Duodenal mucosa (tissue), 2 donors: ENCODE data around the gene DDX24.

Source experiments
- H3K27ac ChIP-seq: one replicate; pipeline ENCODE4 v1.7.0; 2013; ENCODE audit warnings: low read depth, low read length
- H3K27me3 ChIP-seq, 2 donors: one replicate each; pipeline ENCODE4 v1.7.0; 2013; ENCODE audit warnings: low read length in 2 of 2, control low read depth in 1 of 2; ENCODE audit not compliant: insufficient read depth in 2 of 2, control insufficient read depth in 1 of 2
- H3K36me3 ChIP-seq, 2 donors: one replicate each; pipeline ENCODE4 v1.7.0; 2013; ENCODE audit warnings: low read length in 2 of 2, control low read depth in 1 of 2; ENCODE audit not compliant: insufficient read depth in 2 of 2, control insufficient read depth in 1 of 2
- H3K4me1 ChIP-seq, 2 donors: one replicate each; pipeline ENCODE4 v1.7.0; 2013; ENCODE audit warnings: low read length in 2 of 2, control low read depth in 1 of 2; ENCODE audit not compliant: insufficient read depth in 2 of 2, control insufficient read depth in 1 of 2
- H3K4me3 ChIP-seq, 2 donors: one replicate each; pipeline ENCODE4 v1.7.0; 2013; ENCODE audit warnings: low read length in 2 of 2, low read depth in 1 of 2
- H3K9ac ChIP-seq, 2 donors: one replicate each; pipeline ENCODE4 v1.7.0; 2013; ENCODE audit warnings: low read length in 2 of 2, low read depth in 1 of 2
- H3K9me3 ChIP-seq, 2 donors: one replicate each; pipeline ENCODE4 v1.7.0; 2013; ENCODE audit warnings: low read length in 2 of 2, control low read depth in 1 of 2; ENCODE audit not compliant: control insufficient read depth in 1 of 2

DDX24 gene, protein sequence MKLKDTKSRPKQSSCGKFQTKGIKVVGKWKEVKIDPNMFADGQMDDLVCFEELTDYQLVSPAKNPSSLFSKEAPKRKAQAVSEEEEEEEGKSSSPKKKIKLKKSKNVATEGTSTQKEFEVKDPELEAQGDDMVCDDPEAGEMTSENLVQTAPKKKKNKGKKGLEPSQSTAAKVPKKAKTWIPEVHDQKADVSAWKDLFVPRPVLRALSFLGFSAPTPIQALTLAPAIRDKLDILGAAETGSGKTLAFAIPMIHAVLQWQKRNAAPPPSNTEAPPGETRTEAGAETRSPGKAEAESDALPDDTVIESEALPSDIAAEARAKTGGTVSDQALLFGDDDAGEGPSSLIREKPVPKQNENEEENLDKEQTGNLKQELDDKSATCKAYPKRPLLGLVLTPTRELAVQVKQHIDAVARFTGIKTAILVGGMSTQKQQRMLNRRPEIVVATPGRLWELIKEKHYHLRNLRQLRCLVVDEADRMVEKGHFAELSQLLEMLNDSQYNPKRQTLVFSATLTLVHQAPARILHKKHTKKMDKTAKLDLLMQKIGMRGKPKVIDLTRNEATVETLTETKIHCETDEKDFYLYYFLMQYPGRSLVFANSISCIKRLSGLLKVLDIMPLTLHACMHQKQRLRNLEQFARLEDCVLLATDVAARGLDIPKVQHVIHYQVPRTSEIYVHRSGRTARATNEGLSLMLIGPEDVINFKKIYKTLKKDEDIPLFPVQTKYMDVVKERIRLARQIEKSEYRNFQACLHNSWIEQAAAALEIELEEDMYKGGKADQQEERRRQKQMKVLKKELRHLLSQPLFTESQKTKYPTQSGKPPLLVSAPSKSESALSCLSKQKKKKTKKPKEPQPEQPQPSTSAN

DNA sequence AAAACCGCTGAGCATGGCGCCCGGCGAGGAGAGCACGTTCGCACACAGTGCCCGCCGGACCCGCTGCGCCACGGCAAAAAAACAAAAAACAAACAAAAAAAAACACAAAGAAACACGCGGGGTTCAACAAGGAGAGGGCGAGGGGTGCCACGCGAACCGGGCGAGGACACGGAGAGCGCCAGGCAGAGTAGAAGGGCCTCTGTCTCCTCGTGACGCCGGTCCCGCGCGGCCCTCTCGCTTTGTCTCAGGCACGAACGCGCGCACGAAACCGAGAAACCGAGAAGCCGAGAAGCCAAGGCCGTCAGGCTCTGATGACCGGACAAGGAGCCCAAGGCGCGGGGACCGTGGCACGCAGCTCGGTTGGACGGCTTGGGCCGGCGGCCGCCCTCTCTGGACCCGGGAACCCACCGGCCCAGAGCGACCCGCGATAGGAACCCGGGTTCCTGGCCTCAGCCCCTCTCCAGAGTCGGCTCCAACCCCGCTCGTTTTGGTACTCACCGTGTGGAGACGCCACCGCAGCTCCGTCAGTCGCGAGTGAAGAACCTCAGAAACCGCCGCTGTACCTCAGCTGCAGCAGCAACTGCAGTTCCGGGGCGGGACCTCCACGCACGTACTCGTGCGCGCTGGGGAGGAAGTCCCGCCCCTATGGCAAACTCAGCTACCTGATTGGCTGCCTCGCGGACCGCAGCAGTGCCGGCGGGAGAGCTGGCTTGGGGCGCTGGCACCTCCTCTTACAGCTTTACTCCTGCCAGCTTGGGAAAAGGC, at the start of gene DDX24, which contains the start of gene IFI27L1:
Gene DDX24 (minus strand): TSS at position 582 of the 765 bp plus-strand sequence. CDS start 1,460 bp downstream, outside the sequence.
Gene IFI27L1 (plus strand): TSS at position 690 of the 765 bp plus-strand sequence. CDS start 15,628 bp downstream, outside the sequence.
- Histone ChIP-seq H3K27me3 (no peaks in the 10 kb centered on the region), H3K4me3 (peak within 1 kb of the TSS; percentile 69 to 90), H3K27ac (peak within 1 kb of the TSS; percentile 86), H3K9me3 (no peaks in the 10 kb centered on the region), H3K36me3 (peaks cover 0 to 16% of the 10 kb centered on the region in 2 donors), H3K4me1 (peaks cover 33 to 35% of the 10 kb centered on the region in 2 donors), H3K9ac (peak within 1 kb of the TSS; percentile 85 to 96)

DNA sequence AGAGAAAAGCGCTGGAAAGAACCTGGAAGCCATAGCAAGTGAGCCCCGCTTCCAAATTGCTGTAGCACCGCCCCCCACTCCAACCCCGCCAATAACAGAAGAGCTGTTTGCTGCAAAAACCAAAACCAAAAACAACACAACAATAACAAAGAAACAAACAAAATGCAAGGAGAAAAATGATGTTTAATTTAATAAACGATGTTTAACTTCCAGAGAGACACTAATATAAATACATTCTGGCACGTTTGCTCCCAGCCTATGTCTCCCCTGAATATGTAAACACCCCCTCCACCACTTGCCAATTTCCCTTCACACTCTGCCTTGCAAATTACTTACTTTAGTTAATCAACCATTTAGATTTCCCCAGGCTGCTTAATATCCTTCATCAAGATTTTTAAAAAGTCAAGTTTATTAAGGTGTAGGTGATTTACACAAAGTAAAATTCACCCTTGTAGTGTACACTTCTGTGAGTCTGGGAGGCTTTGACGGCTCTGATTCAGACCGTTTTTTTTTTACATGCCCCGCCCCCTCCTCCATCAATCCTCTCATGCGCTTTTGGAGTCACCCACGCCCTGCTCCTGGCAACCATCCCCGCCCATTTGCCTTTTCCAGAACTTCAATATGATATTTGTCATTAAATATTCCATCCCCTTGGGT, 48.9 kb upstream of the DDX24 start:
- peak overlapping the region; percentile 59 to 82 for H3K4me3 ChIP-seq
- peaks cover 15% of the 10 kb centered on the region in 2 donors for H3K4me1 ChIP-seq
- no peaks in the 10 kb centered on the region for H3K9me3 ChIP-seq
- H3K27ac ChIP-seq = no peak overlapping the region
- H3K27me3 ChIP-seq = no peaks in the 10 kb centered on the region
- H3K36me3 ChIP-seq = peaks cover 0 to 5% of the 10 kb centered on the region in 2 donors
- H3K9ac ChIP-seq = peak overlapping the region; percentile 40 to 45

DNA sequence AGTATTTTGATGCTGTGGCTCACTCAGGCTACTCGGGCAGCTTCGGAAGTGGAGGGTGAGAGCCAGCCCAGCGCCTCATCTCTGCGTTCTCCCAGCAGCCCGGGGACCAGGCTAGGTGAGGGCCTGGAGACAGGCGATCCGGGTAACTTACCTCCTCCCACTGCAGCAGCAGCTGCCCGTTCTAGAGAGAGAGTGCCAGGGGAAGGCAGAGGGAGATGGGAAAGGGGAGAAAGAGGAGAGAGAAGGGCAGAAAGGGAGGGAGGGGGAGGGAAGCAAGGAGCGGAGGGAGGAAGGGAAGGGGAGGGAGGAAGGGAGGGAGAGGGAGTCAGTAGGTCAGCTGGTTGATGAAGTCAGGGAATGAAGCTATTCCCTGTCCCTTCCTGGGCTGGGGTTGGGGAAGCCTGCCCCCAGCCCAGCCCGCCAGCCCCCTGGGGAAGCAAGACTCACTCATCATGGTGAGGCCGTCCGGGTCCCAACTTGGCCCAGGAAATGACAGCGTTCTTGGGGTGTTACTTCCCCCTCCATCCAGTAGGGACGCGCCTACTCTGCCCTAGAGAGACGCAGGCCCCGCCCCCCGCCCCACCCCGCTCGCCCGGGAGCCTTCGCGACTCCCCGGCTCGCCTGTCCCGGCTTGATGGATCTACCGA, 48.2 kb upstream of the DDX24 start, which contains the start of gene IFI27L2:
Gene IFI27L2 (minus strand): TSS at position 494 of the 647 bp plus-strand sequence. CDS start 40 bp downstream, at position 454.
- H3K9me3 ChIP-seq = no peaks in the 10 kb centered on the region
- peaks cover 0 to 5% of the 10 kb centered on the region in 2 donors for H3K36me3 ChIP-seq
- peak within 1 kb of the TSS; percentile 45 for H3K27ac ChIP-seq
- peak within 1 kb of the TSS; percentile 59 to 82 for H3K4me3 ChIP-seq
- peak within 1 kb of the TSS; percentile 40 to 45 for H3K9ac ChIP-seq
- peaks cover 15% of the 10 kb centered on the region in 2 donors for H3K4me1 ChIP-seq
- H3K27me3 ChIP-seq = no peaks in the 10 kb centered on the region

DNA sequence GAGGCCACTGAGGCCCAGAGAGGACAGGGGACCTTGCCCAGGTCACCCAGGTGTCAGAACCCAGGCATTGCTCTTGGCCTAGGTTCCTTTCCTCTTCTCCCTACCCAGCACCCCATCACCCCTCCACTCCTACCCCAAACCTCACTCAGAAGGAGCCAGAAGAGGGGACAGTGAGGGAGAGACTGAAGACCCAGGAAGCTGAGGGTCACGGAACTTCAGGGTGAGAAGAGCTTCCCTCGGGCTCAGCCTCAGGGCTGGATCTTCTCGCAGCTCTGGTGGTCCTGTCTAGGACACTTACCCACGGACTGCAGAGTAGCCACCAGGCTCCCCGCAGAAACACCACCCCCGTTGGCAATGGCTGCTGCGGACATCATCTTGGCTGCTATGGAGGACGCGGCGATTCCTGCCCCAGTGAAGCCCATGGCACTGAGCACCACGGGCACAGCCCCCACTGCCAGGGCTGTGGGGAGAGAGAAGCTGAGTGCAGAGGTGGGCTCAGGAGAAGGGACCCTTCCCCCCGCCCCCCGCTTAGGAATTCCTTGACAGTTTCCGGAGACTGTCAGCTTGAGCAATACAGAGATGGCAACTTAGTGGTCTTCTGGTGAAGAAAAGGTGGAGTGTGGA, 47.3 kb upstream of the DDX24 start:
- Histone ChIP-seq H3K4me1 (peaks cover 15% of the 10 kb centered on the region in 2 donors), H3K27me3 (no peaks in the 10 kb centered on the region), H3K4me3 (peak overlapping the region in 1 of 2 donors; percentile 59), H3K9ac (peak overlapping the region in 1 of 2 donors; percentile 45), H3K27ac (no peak overlapping the region), H3K9me3 (no peaks in the 10 kb centered on the region), H3K36me3 (peaks cover 0 to 5% of the 10 kb centered on the region in 2 donors)

DNA sequence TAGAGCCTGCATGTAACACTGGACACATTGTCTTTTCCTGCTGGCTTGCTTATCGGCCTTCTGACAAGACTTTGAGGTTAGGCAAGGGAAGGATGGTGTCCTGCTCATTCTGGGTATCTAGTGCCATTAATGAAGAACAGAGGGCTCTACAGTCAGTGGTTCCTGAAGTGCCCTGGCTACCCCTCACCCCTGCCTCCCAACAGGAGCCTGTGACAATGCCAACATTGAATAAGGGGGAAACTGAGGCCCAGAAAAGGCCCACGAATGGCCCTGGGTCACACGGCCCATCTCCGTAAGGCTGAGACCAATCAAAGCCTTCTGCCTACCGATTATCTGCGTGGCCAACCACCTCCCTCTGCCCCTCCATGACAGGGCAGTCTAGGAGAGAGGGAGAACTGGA, 46.3 kb upstream of the DDX24 start:
- Histone ChIP-seq H3K27ac (no peak overlapping the region), H3K9me3 (no peaks in the 10 kb centered on the region), H3K9ac (no peak overlapping the region), H3K36me3 (peaks cover 0 to 5% of the 10 kb centered on the region in 2 donors), H3K4me1 (peaks cover 15% of the 10 kb centered on the region in 2 donors), H3K27me3 (no peaks in the 10 kb centered on the region), H3K4me3 (no peak overlapping the region)

DNA sequence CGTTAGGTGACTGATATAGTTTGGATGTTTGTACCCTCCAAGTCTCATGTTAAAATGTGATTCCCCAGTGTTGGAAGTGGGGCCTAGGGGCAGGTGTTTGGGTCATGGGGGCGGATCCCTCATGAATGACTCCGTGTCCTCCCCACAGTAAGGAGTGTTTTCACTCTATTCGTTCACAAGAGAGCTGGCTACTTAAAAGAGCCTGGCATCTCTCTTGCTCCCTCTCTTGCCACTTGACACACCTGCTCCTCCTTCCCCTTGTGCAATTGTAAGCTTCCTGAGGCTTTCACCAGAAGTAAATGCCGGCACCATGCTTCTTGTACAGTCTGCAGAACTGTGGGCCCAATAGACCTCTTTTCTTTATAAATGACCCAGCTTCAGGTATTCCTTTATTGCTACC, 45.8 kb upstream of the DDX24 start:
- H3K4me1 ChIP-seq = peaks cover 15% of the 10 kb centered on the region in 2 donors
- no peak overlapping the region for H3K9ac ChIP-seq
- H3K27ac ChIP-seq = no peak overlapping the region
- no peaks in the 10 kb centered on the region for H3K9me3 ChIP-seq
- H3K36me3 ChIP-seq = peaks cover 0 to 5% of the 10 kb centered on the region in 2 donors
- no peaks in the 10 kb centered on the region for H3K27me3 ChIP-seq
- H3K4me3 ChIP-seq = no peak overlapping the region

DNA sequence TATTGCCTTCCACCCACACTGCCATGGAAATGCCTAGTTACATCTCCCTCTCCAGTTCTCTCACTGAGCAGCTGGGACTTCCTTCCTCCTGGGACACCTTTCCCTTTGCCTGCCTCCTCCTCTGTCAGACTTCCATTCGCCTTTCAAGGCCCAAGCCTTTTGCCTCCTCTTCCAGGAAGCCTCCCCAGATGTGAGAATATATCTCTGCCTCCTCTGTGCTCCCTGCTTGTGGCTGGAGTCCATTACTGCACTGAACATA, 45.3 kb upstream of the DDX24 start:
- Histone ChIP-seq H3K27me3 (no peaks in the 10 kb centered on the region), H3K4me3 (no peak overlapping the region), H3K9me3 (no peaks in the 10 kb centered on the region), H3K9ac (no peak overlapping the region), H3K4me1 (peaks cover 15% of the 10 kb centered on the region in 2 donors), H3K36me3 (peaks cover 0 to 5% of the 10 kb centered on the region in 2 donors), H3K27ac (no peak overlapping the region)

DNA sequence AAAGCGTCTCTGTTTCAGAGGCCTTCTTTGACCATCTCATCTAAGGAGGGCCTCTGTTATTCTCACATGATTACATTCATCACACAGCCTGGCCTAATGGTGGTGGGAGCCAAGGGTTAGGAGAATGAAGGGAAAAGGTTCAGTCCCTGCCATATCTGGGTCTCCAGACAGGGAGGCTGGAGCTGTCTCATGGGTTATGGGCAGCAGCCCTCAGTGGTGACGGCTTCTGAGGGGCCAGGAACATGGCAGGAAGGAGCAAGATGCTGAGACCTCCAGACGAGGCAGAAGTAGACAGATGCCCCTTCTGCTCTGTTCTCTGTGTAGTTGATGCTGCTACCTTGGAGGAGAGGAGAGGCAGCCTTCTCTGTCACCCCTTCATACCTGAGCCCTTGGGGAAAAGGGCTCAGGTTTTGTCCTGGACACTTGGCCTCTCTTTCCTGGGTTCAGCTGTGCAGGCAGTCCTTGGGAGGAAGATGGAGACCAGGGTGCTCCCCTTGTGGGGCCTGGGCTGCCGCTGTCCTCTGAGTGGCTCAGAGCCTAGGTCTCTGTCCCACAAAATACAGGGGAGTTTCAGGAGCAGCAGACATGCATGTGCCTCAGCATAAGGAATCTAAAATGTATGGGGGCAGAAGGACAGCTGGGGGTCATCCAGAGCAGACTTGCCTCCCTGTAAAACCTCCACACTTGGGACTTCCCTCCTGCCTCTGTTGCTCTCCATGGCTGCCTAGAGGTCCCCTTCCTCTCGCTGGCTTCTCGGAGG, 44.8 kb upstream of the DDX24 start:
- Histone ChIP-seq H3K36me3 (peaks cover 0 to 5% of the 10 kb centered on the region in 2 donors), H3K9me3 (no peaks in the 10 kb centered on the region), H3K4me1 (peaks cover 15% of the 10 kb centered on the region in 2 donors), H3K27me3 (no peaks in the 10 kb centered on the region), H3K27ac (no peak overlapping the region), H3K4me3 (no peak overlapping the region), H3K9ac (no peak overlapping the region)
